Naive thymus-derived CD8-positive, alpha-beta T cell (primary cell): ENCODE results near the gene NDUFAF2. TPM values are rescaled to one million over a fixed set of nuclear protein-coding genes. Genes with fewer than 3 reads are reported as not detected.

Experiments
- ATAC-seq, 2 donors: fragments of 150-1000 bp; cut with Tn5 transposase in 1 of 2; sonication (Bioruptor Pico), chemical (Tn5 transposase) in 1 of 2; 1 replicate in 1 of 2; 2 replicates in 1 of 2; pipeline ENCODE4 v1.10.0; 2021; ENCODE audit warnings: mild to moderate bottlenecking in 2 of 2, moderate library complexity in 2 of 2
- POLR2A ChIA-PET: fragments of 350-600 bp; sonication (Branson Sonifier 250); formaldehyde crosslinking; loops from one replicate; lab custom pipeline; 2021; ENCODE audit warnings: antibody characterized with exemption; lab: Charles Lee
- DNase-seq, 10 donors: peaks; one replicate each; pipeline versions ENCODE4 v3.0.0 to v3.0.0-alpha.2; 2020 to 2022
- H3K27ac Mint-ChIP-seq, 10 donors: one replicate each; pipeline ENCODE4 v1.8.0; 2020 to 2022; ENCODE audit warnings: mild to moderate bottlenecking in 10 of 10, mixed read lengths in 10 of 10, moderate library complexity in 4 of 10, inconsistent platforms in 1 of 10
- H3K27me3 Mint-ChIP-seq, 5 donors: one replicate each; pipeline ENCODE4 v1.8.0; 2021 to 2022; ENCODE audit warnings: mixed read lengths in 5 of 5
- H3K36me3 Mint-ChIP-seq, 3 donors: one replicate each; pipeline ENCODE4 v1.8.0; 2020 to 2022; ENCODE audit warnings: mixed read lengths in 3 of 3, mild to moderate bottlenecking in 2 of 3, inconsistent platforms in 1 of 3
- H3K4me1 Mint-ChIP-seq, 4 donors: one replicate each; pipeline ENCODE4 v1.8.0; 2021 to 2022; ENCODE audit warnings: mixed read lengths in 4 of 4
- H3K4me3 Mint-ChIP-seq, 10 donors: one replicate each; pipeline ENCODE4 v1.8.0; 2020 to 2022; ENCODE audit warnings: mild to moderate bottlenecking in 10 of 10, mixed read lengths in 10 of 10, moderate library complexity in 6 of 10, inconsistent platforms in 1 of 10
- H3K9me3 Mint-ChIP-seq, 9 donors: one replicate each; pipeline ENCODE4 v1.8.0; 2020 to 2022; ENCODE audit warnings: mixed read lengths in 9 of 9, mild to moderate bottlenecking in 3 of 9, inconsistent platforms in 1 of 9, moderate library complexity in 1 of 9
- polyA plus RNA-seq, 3 donors: library from polyadenylated mRNA; unstranded; fragments of 300-500 nt; fragmentation: Illumina TruSeq; gene quantifications; one replicate each; pipeline ENCODE4 v1.2.3, GENCODE V29; 2021
- total RNA-seq, 8 experiments: library from RNA in 2 of 8; stranded (reverse) in 2 of 8; gene quantifications; one replicate each; pipeline ENCODE4 v1.2.3 and lab custom pipeline; 2021 to 2026

NDUFAF2 gene
- total and polyA plus RNA-seq, 5 experiments from 2014 or later = 19.5 to 43.9 (median 30.3) TPM

- Mint-ChIP-seq H3K4me3 (no peak overlapping the region), H3K4me1 (peaks cover 6 to 24% (median 16%) of the 10 kb centered on the region in 4 donors), H3K36me3 (peaks cover 20 to 45% (median 28%) of the 10 kb centered on the region in 3 donors), H3K27me3 (no peaks in the 10 kb centered on the region), H3K27ac (no peak overlapping the region), H3K9me3 (peaks cover 12 to 38% (median 25%) of the 10 kb centered on the region in 9 donors)
- DNase-seq = no peak
- ATAC-seq = no peak
- POLR2A ChIA-PET = no interaction called here
Observed at GRCh38 chr5:60993875-60994571, 49.0 kb downstream of the NDUFAF2 start.

GRCh38 chr5:60996368-60996767 is 51.4 kb downstream of the NDUFAF2 start:
- ATAC-seq (no peak), DNase-seq (no peak)
- no peak overlapping the region for H3K4me3 Mint-ChIP-seq
- H3K27me3 Mint-ChIP-seq = no peaks in the 10 kb centered on the region
- peaks cover 18 to 31% (median 19%) of the 10 kb centered on the region in 3 donors for H3K36me3 Mint-ChIP-seq
- peaks cover 3 to 24% (median 14%) of the 10 kb centered on the region in 9 donors for H3K9me3 Mint-ChIP-seq
- no peak overlapping the region for H3K27ac Mint-ChIP-seq
- H3K4me1 Mint-ChIP-seq = peaks cover 11 to 42% (median 22%) of the 10 kb centered on the region in 4 donors
- POLR2A ChIA-PET = no interaction called here

GRCh38 chr5:60997721-60998120 is 52.7 kb downstream of the NDUFAF2 start:
- POLR2A ChIA-PET = no interaction called here
- H3K36me3 Mint-ChIP-seq = peaks cover 7 to 17% (median 9%) of the 10 kb centered on the region in 3 donors
- H3K9me3 Mint-ChIP-seq = peaks cover 0 to 11% (median 5%) of the 10 kb centered on the region in 9 donors
- H3K4me3 Mint-ChIP-seq = no peak overlapping the region
- no peaks in the 10 kb centered on the region for H3K27me3 Mint-ChIP-seq
- H3K4me1 Mint-ChIP-seq = peaks cover 11 to 43% (median 24%) of the 10 kb centered on the region in 4 donors
- ATAC-seq = no peak
- no peak overlapping the region for H3K27ac Mint-ChIP-seq
- DNase-seq = no peak

GRCh38 chr5:61000887-61001286 is 55.9 kb downstream of the NDUFAF2 start:
- H3K36me3 Mint-ChIP-seq = peaks cover 2 to 10% (median 9%) of the 10 kb centered on the region in 3 donors
- peak overlapping the region in 1 of 10 donors; percentile 4 for H3K27ac Mint-ChIP-seq
- ATAC-seq (no peak), DNase-seq (no peak)
- peaks cover 6 to 27% (median 17%) of the 10 kb centered on the region in 4 donors for H3K4me1 Mint-ChIP-seq
- H3K9me3 Mint-ChIP-seq = peaks cover 0 to 9% (median 0%) of the 10 kb centered on the region in 9 donors
- no peak overlapping the region for H3K4me3 Mint-ChIP-seq
- POLR2A ChIA-PET = no interaction called here
- H3K27me3 Mint-ChIP-seq = no peaks in the 10 kb centered on the region

- ATAC-seq = no peak
- Mint-ChIP-seq H3K27ac (peak overlapping the region in 1 of 10 donors; percentile 29), H3K4me1 (peaks cover 6 to 23% (median 14%) of the 10 kb centered on the region in 4 donors), H3K27me3 (no peaks in the 10 kb centered on the region), H3K36me3 (peaks cover 2 to 13% (median 9%) of the 10 kb centered on the region in 3 donors), H3K4me3 (no peak overlapping the region), H3K9me3 (peaks cover 0 to 9% (median 0%) of the 10 kb centered on the region in 9 donors)
- POLR2A ChIA-PET = no interaction called here
- DNase-seq = no peak
Observed at GRCh38 chr5:61001647-61002046, 56.6 kb downstream of the NDUFAF2 start.

GRCh38 chr5:61002611-61003355 is 57.8 kb downstream of the NDUFAF2 start:
- H3K4me3 Mint-ChIP-seq = no peak overlapping the region
- POLR2A ChIA-PET = no interaction called here
- peaks cover 2 to 16% (median 9%) of the 10 kb centered on the region in 3 donors for H3K36me3 Mint-ChIP-seq
- H3K27ac Mint-ChIP-seq = peak overlapping the region in 1 of 10 donors; percentile 1
- no peaks in the 10 kb centered on the region for H3K27me3 Mint-ChIP-seq
- peaks cover 4 to 23% (median 13%) of the 10 kb centered on the region in 4 donors for H3K4me1 Mint-ChIP-seq
- DNase-seq (no peak), ATAC-seq (no peak)
- H3K9me3 Mint-ChIP-seq = peaks cover 0 to 9% (median 0%) of the 10 kb centered on the region in 9 donors

GRCh38 chr5:61004448-61004847 is 59.4 kb downstream of the NDUFAF2 start:
- peaks cover 0 to 9% (median 0%) of the 10 kb centered on the region in 9 donors for H3K9me3 Mint-ChIP-seq
- H3K27ac Mint-ChIP-seq = peak overlapping the region in 1 of 10 donors; percentile 6
- no peak for DNase-seq
- POLR2A ChIA-PET = no interaction called here
- H3K27me3 Mint-ChIP-seq = no peaks in the 10 kb centered on the region
- H3K4me3 Mint-ChIP-seq = no peak overlapping the region
- H3K36me3 Mint-ChIP-seq = peaks cover 2 to 18% (median 9%) of the 10 kb centered on the region in 3 donors
- peaks cover 8 to 15% (median 11%) of the 10 kb centered on the region in 4 donors for H3K4me1 Mint-ChIP-seq
- ATAC-seq = no peak

GRCh38 chr5:61009907-61010306 is 64.9 kb downstream of the NDUFAF2 start:
- ATAC-seq (no peak), DNase-seq (no peak)
- peaks cover 0 to 5% (median 0%) of the 10 kb centered on the region in 9 donors for H3K9me3 Mint-ChIP-seq
- no peak overlapping the region for H3K4me3 Mint-ChIP-seq
- H3K4me1 Mint-ChIP-seq = peaks cover 0 to 7% (median 3%) of the 10 kb centered on the region in 4 donors
- peaks cover 0 to 18% (median 0%) of the 10 kb centered on the region in 3 donors for H3K36me3 Mint-ChIP-seq
- no peak overlapping the region for H3K27ac Mint-ChIP-seq
- POLR2A ChIA-PET = no interaction called here
- no peaks in the 10 kb centered on the region for H3K27me3 Mint-ChIP-seq

GRCh38 chr5:61010467-61011454 is 65.8 kb downstream of the NDUFAF2 start:
- Mint-ChIP-seq H3K9me3 (peaks cover 0 to 5% (median 0%) of the 10 kb centered on the region in 9 donors), H3K4me1 (peaks cover 0 to 7% (median 2%) of the 10 kb centered on the region in 4 donors), H3K4me3 (no peak overlapping the region), H3K36me3 (peaks cover 0 to 13% (median 0%) of the 10 kb centered on the region in 3 donors), H3K27ac (no peak overlapping the region), H3K27me3 (no peaks in the 10 kb centered on the region)
- ATAC-seq (no peak), DNase-seq (no peak)
- POLR2A ChIA-PET = no interaction called here

- DNase-seq = no peak
- Mint-ChIP-seq H3K36me3 (peaks cover 0 to 16% (median 7%) of the 10 kb centered on the region in 3 donors), H3K4me3 (no peak overlapping the region), H3K27ac (no peak overlapping the region), H3K27me3 (no peaks in the 10 kb centered on the region), H3K9me3 (peaks cover 0 to 8% (median 2%) of the 10 kb centered on the region in 9 donors), H3K4me1 (peaks cover 4 to 26% (median 11%) of the 10 kb centered on the region in 4 donors)
- no peak for ATAC-seq
- POLR2A ChIA-PET = no interaction called here
Observed at GRCh38 chr5:61018062-61018461, 73.1 kb downstream of the NDUFAF2 start.

- Mint-ChIP-seq H3K9me3 (peaks cover 0 to 8% (median 2%) of the 10 kb centered on the region in 9 donors), H3K36me3 (peaks cover 0 to 11% (median 7%) of the 10 kb centered on the region in 3 donors), H3K27ac (no peak overlapping the region), H3K4me1 (peaks cover 6 to 27% (median 11%) of the 10 kb centered on the region in 4 donors), H3K4me3 (no peak overlapping the region), H3K27me3 (no peaks in the 10 kb centered on the region)
- POLR2A ChIA-PET = no interaction called here
- no peak for ATAC-seq
- DNase-seq = no peak
Observed at GRCh38 chr5:61019642-61020041, 74.6 kb downstream of the NDUFAF2 start.

- no peak for ATAC-seq
- Mint-ChIP-seq H3K27ac (no peak overlapping the region), H3K4me1 (peaks cover 8 to 32% (median 13%) of the 10 kb centered on the region in 4 donors), H3K27me3 (no peaks in the 10 kb centered on the region), H3K4me3 (no peak overlapping the region), H3K9me3 (peaks cover 0 to 8% (median 2%) of the 10 kb centered on the region in 9 donors), H3K36me3 (peaks cover 0 to 11% (median 7%) of the 10 kb centered on the region in 3 donors)
- no peak for DNase-seq
- POLR2A ChIA-PET = no interaction called here
Observed at GRCh38 chr5:61020415-61020814, 75.4 kb downstream of the NDUFAF2 start.
